Ishikawa (cell line): Measurements from ENCODE around the gene TRIM60.

Source experiments
- EP300 ChIP-seq: IDR thresholded peaks from 2 replicates; pipeline ENCODE4 v1.6.1; 2012; ENCODE audit warnings: borderline replicate concordance
- FOXM1 ChIP-seq: IDR thresholded peaks from 2 replicates; pipeline ENCODE4 v1.6.1; 2012; ENCODE audit warnings: low read depth, borderline replicate concordance
- RAD21 ChIP-seq: IDR thresholded peaks from 2 replicates; pipeline ENCODE4 v1.6.1; 2012; ENCODE audit warnings: low read depth
- TCF12 ChIP-seq: IDR thresholded peaks from 2 replicates; pipeline ENCODE4 v1.6.1; 2012; ENCODE audit warnings: low read depth
- YY1 ChIP-seq: IDR thresholded peaks from 2 replicates; pipeline ENCODE4 v1.6.1; 2012; ENCODE audit warnings: low read depth
- TF ChIP-seq, protein P1 (sequence below): IDR thresholded peaks from 2 replicates; pipeline ENCODE4 v1.6.1; 2012; ENCODE audit warnings: low read depth, mild to moderate bottlenecking

- TF ChIP-seq EP300: no peak
- no peak for TF ChIP-seq RAD21
- no peak for TF ChIP-seq YY1
- TF ChIP-seq TCF12: no peak
- TF ChIP-seq, protein P1, sequence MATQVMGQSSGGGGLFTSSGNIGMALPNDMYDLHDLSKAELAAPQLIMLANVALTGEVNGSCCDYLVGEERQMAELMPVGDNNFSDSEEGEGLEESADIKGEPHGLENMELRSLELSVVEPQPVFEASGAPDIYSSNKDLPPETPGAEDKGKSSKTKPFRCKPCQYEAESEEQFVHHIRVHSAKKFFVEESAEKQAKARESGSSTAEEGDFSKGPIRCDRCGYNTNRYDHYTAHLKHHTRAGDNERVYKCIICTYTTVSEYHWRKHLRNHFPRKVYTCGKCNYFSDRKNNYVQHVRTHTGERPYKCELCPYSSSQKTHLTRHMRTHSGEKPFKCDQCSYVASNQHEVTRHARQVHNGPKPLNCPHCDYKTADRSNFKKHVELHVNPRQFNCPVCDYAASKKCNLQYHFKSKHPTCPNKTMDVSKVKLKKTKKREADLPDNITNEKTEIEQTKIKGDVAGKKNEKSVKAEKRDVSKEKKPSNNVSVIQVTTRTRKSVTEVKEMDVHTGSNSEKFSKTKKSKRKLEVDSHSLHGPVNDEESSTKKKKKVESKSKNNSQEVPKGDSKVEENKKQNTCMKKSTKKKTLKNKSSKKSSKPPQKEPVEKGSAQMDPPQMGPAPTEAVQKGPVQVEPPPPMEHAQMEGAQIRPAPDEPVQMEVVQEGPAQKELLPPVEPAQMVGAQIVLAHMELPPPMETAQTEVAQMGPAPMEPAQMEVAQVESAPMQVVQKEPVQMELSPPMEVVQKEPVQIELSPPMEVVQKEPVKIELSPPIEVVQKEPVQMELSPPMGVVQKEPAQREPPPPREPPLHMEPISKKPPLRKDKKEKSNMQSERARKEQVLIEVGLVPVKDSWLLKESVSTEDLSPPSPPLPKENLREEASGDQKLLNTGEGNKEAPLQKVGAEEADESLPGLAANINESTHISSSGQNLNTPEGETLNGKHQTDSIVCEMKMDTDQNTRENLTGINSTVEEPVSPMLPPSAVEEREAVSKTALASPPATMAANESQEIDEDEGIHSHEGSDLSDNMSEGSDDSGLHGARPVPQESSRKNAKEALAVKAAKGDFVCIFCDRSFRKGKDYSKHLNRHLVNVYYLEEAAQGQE: no peak
- no peak for TF ChIP-seq FOXM1
Observed at GRCh38 chr4:165058666-165059065, 26.9 kb downstream of the TRIM60 start.
